CD4-positive, alpha-beta T cell treated with Interleukin-17A for 4 hours (primary cell): ENCODE measurements around the gene ZNF469.

Experiments used
- DNase-seq: peaks from one replicate; pipeline ENCODE4 v3.0.0-alpha.2; 2020; ENCODE audit warnings: mixed read lengths

Gene ZNF469

DNA sequence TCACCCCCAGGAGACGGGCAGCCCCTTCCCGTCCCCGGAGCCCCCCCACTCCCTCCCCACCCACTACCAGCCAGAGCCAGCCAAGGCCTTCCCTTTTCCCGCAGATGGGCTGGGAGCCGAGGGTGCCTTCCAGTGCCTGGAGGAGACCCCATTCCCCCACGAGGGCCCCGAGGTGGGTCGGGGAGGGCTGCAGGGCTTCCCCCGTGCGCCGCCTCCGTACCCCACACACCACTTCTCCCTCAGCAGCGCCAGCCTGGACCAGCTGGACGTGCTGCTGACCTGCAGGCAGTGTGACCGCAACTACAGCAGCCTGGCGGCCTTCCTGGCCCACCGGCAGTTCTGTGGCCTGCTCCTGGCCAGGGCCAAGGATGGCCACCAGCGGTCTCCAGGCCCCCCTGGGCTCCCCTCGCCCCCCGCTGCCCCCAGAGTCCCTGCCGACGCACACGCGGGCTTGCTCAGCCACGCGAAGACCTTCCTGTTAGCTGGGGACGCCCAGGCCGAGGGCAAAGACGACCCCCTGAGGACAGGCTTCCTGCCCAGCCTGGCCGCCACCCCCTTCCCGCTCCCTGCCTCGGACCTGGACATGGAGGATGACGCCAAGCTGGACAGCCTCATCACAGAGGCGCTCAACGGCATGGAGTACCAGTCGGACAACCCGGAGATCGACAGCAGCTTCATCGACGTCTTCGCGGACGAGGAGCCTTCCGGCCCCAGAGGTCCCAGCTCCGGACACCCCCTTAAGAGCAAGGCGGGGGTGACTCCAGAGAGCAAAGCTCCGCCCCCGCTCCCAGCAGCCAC, 46.8 kb downstream of the ZNF469 start:
- no peak for DNase-seq

DNA sequence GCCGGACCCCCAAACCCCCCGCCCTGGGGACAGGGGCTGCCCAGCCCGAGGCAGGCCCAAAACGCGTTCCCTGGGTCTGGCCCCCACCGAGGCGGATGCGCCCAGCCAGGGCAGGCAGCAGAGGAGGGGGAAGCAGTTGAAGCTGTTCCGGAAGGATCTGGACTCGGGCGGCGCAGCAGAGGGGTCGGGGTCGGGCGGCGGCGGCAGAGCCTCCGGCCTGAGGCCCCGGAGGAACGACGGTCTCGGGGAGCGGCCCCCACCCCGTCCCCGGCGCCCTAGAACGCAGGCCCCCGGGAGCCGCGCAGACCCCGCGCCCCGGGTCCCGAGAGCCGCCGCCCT, 47.4 kb downstream of the ZNF469 start:
- DNase-seq, result peak; percentile 37

DNA sequence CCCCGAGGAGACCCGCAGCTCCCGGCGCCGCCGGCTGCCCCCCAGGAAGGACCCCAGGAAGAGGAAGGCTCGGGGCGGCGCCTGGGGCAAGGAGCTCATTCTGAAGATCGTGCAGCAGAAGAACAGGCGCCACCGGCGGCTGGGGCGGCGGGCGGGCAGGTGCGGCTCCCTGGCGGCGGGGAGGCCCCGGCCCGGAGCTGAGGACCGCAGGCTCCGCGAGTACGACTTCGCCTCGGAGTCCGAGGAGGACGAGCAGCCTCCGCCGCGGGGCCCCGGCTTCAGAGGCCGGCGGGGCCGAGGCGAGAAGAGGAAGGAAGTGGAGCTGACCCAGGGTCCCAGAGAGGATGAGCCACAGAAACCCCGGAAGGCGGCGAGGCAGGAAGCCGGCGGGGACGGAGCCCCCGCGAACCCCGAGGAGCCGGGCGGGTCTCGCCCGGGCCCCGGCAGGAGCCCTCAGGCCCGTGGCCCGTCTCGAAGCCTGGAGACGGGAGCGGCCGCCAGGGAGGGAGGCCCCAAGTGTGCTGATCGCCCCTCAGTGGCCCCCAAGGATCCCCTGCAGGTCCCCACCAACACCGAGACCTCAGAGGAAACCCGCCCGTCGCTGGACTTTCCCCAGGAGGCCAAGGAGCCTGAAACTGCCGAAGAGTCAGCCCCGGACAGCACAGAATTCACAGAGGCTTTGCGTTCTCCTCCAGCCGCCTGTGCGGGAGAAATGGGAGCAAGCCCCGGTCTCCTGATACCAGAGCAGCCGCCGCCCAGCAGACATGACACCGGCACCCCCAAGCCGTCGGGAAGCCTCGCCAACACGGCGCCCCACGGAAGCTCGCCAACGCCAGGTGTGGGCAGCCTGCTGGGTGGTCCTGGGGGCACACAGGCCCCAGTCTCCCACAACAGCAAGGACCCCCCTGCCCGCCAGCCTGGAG, 48.0 kb downstream of the ZNF469 start:
- DNase-seq, result peak; percentile 64

DNA sequence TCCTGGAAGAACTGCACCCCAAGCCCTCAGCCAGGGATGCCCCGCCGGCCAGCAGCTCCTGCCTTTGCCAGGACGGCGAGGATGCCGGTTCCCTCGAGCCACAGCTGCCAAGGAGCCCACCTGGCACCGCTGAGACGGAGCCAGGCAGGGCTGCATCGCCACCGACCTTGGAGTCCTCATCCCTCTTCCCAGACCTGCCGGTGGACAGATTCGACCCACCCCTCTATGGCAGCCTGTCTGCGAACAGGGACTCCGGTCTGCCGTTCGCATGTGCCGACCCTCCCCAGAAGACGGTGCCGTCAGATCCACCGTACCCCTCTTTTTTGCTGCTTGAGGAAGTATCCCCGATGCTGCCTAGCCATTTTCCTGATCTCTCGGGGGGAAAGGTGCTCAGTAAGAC, 48.9 kb downstream of the ZNF469 start:
- no peak for DNase-seq

DNA sequence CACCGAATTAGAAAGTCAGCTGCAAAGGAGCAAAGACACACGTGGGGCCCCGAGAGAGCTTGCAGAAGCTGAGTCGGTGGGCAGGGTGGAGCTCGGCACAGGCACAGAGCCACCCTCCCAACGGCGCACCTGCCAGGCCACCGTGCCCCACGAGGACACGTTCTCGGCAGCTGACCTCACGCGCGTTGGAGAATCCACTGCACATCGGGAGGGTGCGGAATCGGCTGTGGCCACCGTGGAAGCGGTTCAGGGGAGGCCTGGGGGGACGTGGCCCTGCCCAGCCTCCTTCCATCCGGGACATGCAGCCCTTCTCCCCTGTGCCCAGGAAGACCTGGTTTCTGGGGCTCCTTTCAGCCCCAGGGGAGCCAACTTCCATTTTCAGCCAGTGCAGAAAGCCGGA, 49.4 kb downstream of the ZNF469 start:
- no peak for DNase-seq
